Chondrocyte (in vitro differentiated cells): ENCODE data around the gene LRP3. TPM values are rescaled to one million over a fixed set of nuclear protein-coding genes. Genes with fewer than 3 reads are reported as not detected.

Experiments
- DNase-seq: peaks from one replicate; pipeline ENCODE4 v3.0.0; 2021; ENCODE audit warnings: mixed read lengths, low spot score
- H3K27ac Mint-ChIP-seq: one replicate; pipeline ENCODE4 v1.8.0; 2021; ENCODE audit warnings: mild to moderate bottlenecking, moderate library complexity, mixed read lengths; ENCODE audit not compliant: unreplicated experiment
- H3K27me3 Mint-ChIP-seq: 2 replicates; pipeline ENCODE4 v1.8.0; 2021; ENCODE audit warnings: low read depth, mixed read lengths
- H3K36me3 Mint-ChIP-seq: 2 replicates; pipeline ENCODE4 v1.8.0; 2021; ENCODE audit warnings: low read depth, mixed read lengths
- H3K4me1 Mint-ChIP-seq: 2 replicates; pipeline ENCODE4 v1.8.0; 2021; ENCODE audit warnings: low read depth, mild to moderate bottlenecking, mixed read lengths
- H3K4me3 Mint-ChIP-seq: one replicate; pipeline ENCODE4 v1.8.0; 2021; ENCODE audit warnings: mild to moderate bottlenecking, moderate library complexity, mixed read lengths; ENCODE audit not compliant: unreplicated experiment
- H3K9me3 Mint-ChIP-seq: 2 replicates; pipeline ENCODE4 v1.8.0; 2021; ENCODE audit warnings: low read depth, mixed read lengths
- total RNA-seq: library from RNA; stranded (reverse); gene quantifications from 3 replicates; pipeline ENCODE4 v1.2.1, GENCODE V29; 2021
- TF ChIP-seq, protein P1 (sequence below): fragments of 200-600 bp; sonication (generic); IDR thresholded peaks from 2 replicates; pipeline ENCODE4 v1.5.0; 2021; ENCODE audit warnings: antibody characterized with exemption, mild to moderate bottlenecking, moderate library complexity

LRP3 gene
- total RNA-seq, 1 donor from 2014 or later = 33.2 TPM

DNA sequence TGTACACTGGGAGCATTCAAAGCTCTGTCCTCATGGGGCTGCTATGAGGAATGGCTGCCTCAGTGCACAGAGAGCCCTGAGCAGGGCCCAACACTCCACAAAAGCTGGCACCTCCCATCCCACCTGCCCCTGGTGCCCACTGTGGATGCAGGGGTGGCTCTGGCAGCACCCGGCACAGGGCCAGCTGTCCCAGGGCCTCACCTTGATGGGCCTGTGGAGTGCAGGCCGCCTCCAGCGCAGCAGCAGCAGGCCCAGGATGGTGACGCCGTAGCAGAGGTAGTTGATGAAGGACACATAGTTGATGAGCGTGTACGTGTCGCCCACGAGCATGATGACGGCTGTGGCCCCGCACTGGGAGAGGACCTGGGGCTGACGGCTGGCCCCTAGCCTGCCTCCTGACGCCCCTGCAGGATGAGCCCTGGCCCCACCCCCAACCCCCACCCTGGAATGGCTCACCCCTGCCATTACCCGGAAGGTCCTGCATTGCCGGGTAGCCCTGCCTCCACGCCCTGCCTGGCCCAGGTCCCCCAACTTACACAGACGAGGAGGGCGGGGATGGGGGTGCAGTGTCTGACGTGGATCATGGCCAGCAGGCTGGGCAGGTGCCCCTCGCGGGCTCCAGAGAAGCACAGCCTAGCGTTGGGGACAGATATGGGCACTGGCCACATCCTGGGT lies 16.3 kb downstream of the LRP3 start:
- TF ChIP-seq, protein P1, sequence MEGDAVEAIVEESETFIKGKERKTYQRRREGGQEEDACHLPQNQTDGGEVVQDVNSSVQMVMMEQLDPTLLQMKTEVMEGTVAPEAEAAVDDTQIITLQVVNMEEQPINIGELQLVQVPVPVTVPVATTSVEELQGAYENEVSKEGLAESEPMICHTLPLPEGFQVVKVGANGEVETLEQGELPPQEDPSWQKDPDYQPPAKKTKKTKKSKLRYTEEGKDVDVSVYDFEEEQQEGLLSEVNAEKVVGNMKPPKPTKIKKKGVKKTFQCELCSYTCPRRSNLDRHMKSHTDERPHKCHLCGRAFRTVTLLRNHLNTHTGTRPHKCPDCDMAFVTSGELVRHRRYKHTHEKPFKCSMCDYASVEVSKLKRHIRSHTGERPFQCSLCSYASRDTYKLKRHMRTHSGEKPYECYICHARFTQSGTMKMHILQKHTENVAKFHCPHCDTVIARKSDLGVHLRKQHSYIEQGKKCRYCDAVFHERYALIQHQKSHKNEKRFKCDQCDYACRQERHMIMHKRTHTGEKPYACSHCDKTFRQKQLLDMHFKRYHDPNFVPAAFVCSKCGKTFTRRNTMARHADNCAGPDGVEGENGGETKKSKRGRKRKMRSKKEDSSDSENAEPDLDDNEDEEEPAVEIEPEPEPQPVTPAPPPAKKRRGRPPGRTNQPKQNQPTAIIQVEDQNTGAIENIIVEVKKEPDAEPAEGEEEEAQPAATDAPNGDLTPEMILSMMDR = no peak
- DNase-seq = no peak
- Mint-ChIP-seq H3K36me3 (no peaks in the 10 kb centered on the region), H3K27ac (no peak overlapping the region), H3K4me1 (no peaks in the 10 kb centered on the region), H3K9me3 (no peaks in the 10 kb centered on the region), H3K27me3 (no peaks in the 10 kb centered on the region), H3K4me3 (no peak overlapping the region)

DNA sequence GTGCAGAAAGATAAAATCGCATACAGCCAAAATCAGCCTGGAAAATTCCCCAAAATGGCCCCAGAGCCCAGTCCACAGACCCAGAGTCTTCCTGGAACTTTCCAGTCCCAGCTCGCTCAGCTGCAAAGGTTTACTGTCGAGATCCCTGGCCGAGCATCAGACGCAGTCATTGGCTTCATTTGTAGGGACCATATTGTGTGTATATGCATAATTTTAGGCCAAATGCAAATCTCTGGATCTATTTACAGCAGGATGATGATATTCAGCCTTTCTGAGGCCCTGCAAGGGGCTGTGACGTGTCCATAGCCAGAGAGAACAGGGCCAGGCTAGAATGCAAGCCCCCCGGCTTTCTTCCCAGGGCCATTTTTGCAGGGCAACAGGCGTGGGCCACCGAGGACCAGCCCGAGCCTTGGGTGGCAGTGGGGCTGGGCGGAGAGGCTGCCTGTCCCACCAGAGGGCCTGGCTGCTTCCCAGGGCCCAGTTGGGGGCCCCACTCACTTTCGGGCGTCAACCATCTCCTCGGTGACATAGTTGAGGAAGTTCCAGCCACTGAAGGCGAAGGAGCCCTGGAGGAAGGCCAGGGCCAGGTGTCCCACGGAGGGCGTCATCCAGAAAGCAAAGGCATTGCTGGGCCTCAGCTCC lies 17.8 kb downstream of the LRP3 start:
- DNase-seq = peak; percentile 30
- Mint-ChIP-seq H3K4me1 (no peaks in the 10 kb centered on the region), H3K27ac (no peak overlapping the region), H3K4me3 (no peak overlapping the region), H3K27me3 (no peaks in the 10 kb centered on the region), H3K36me3 (no peaks in the 10 kb centered on the region), H3K9me3 (no peaks in the 10 kb centered on the region)
- TF ChIP-seq, protein P1 = no peak

- H3K4me1 Mint-ChIP-seq = no peaks in the 10 kb centered on the region
- no peak for DNase-seq
- no peak overlapping the region for H3K27ac Mint-ChIP-seq
- H3K4me3 Mint-ChIP-seq = no peak overlapping the region
- H3K9me3 Mint-ChIP-seq = no peaks in the 10 kb centered on the region
- TF ChIP-seq, protein P1 = no peak
- H3K36me3 Mint-ChIP-seq = no peaks in the 10 kb centered on the region
- H3K27me3 Mint-ChIP-seq = peaks cover under 1% of the 10 kb centered on the region
These were observed 18.5 kb downstream of the LRP3 start for GRCh38 chr19:33212436-33213172.

GRCh38 chr19:33214596-33214995 lies 20.5 kb downstream of the LRP3 start:
- TF ChIP-seq, protein P1 = peak; percentile 55
- Mint-ChIP-seq H3K27me3 (peaks cover 4% of the 10 kb centered on the region), H3K36me3 (no peaks in the 10 kb centered on the region), H3K9me3 (no peaks in the 10 kb centered on the region), H3K27ac (no peak overlapping the region), H3K4me3 (no peak overlapping the region), H3K4me1 (no peaks in the 10 kb centered on the region)
- DNase-seq = no peak

GRCh38 chr19:33215438-33216197 lies 21.5 kb downstream of the LRP3 start:
- TF ChIP-seq, protein P1 = no peak
- DNase-seq = no peak
- peaks cover 7% of the 10 kb centered on the region for H3K27me3 Mint-ChIP-seq
- H3K4me3 Mint-ChIP-seq = no peak overlapping the region
- no peaks in the 10 kb centered on the region for H3K36me3 Mint-ChIP-seq
- no peaks in the 10 kb centered on the region for H3K9me3 Mint-ChIP-seq
- no peaks in the 10 kb centered on the region for H3K4me1 Mint-ChIP-seq
- no peak overlapping the region for H3K27ac Mint-ChIP-seq
